Stimulated activated CD8-positive, alpha-beta memory T cell treated with anti-CD3 and anti-CD28 coated beads, Interleukin-4, amount 100 ng/mL, for 1 hour (primary cell): ENCODE data around the gene VMP1.
"Not testable (repeated sequence)": the region's sequence is repeated elsewhere in the genome, so short reads cannot be mapped to it uniquely, and the experiment has no call there.

Experiments
- DNase-seq, 2 donors: peaks; one replicate each; pipeline ENCODE4 v3.0.0-alpha.2; 2020; ENCODE audit warnings: low read depth in 2 of 2, low spot score in 1 of 2

The VMP1 gene

DNA sequence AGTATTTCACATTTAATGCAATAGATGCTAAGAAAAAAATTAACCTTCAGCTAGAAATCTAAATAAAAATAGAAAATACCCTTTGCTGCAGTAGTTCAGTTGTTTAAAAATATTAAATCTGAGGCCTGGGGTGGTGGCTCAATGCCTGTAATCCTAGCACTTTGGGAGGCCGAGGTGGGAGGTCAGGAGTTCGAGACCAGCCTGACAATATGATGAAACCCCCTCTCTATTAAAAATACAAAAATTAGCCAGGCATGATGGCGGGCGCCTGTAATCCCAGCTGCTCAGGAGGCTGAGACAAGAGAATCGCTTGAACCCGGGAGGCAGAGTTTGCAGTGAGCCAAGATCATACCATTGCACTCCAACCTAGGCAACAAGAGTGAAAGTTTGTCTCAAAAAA, 98.9 kb downstream of the VMP1 start:
- DNase-seq, result not testable (repeated sequence)

DNA sequence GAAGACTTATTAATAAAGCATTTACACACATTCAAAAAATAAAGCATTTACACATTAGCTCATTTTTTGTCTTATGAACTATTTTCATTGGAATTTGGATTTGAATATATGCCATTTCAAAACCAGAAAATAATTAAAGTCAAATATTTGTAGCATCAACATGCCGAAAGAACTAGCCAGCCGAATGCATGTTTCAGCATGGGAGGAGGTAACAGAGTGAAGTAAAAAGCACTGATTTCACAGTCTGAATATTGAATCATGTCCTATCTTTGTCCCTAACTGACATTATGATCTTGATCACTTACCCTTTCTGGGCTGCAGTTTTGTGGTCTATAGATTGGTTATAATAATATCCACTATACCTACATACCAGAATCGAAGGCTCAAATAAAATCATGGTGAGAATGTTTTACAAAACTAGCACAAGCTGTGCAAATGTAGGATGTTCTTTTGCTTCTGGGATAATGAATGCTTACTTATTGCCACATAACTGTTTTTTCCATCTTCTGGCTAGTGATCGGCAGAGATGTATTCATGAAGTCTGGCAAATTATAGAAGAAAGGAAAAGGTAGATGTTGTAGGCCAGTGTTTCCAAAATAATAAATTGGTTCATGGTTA, 100.5 kb downstream of the VMP1 start:
- DNase-seq, result no peak

DNA sequence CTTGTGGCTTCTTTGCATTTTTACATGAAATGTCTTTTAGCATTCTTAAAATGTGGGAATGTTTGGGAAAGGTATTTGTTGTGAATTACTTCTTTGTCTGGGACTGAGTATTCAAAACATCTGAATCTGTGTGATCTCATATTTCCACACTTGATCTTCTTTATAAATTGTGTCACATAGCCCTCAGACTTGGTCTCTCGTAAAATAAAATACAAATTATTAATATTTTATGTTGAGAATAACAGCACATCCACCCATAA, 103.4 kb downstream of the VMP1 start:
- DNase-seq, result no peak

DNA sequence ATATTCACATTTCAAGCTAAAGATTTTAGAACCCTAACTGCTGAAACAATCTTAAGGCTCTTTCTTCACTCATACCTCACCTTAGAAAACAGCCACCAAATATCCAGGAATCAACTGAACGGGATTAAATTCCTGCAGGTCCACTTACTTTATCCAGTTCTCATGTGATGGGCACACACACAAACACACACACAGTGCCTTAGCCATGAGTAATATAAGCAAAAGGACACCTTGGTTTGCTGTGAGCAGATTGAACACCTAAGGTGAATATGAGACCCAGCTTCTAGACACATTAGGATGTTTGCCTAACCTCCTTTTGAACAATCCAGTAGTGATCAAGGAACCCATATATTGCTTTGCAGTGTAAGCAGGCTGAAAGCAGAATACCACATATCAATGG, 103.8 kb downstream of the VMP1 start:
- no peak for DNase-seq

DNA sequence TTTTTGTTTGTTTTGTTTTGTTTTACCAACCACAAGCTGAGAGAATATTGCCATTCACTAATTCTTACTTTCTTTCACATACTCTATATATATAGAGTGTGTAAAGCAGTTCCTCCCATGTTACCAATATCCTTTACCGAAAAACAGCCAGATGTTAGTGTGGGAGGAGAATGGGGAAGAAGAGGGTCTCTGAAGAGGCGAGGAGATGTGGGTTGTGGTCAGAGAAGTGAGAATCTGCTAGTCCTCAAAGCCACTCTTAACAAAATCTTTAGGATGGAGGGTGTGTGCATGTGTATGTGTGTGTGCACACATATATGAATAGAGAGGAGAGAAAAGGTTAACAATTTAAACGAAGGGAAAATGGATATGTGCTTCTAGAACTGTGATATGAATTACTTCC, 104.7 kb downstream of the VMP1 start:
- DNase-seq, result no peak

DNA sequence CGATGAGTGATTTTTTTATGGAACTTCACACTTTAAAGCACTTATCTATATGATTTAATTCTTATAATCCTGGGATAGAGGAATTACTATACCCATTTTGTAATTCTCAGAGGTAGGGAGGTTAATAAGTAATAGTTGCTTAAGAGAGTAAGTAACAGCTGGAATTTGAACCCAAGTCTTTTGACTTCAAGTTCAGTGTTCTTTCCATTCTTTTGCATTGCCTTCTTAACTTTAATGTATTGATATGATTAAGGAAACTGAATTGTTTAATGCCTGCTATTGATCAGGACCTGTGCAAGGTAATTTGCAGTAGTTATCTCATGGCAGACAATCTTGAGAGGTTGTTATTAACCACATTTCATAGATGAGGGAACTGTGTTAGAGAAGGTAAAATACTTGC, 106.8 kb downstream of the VMP1 start:
- DNase-seq, result no peak

DNA sequence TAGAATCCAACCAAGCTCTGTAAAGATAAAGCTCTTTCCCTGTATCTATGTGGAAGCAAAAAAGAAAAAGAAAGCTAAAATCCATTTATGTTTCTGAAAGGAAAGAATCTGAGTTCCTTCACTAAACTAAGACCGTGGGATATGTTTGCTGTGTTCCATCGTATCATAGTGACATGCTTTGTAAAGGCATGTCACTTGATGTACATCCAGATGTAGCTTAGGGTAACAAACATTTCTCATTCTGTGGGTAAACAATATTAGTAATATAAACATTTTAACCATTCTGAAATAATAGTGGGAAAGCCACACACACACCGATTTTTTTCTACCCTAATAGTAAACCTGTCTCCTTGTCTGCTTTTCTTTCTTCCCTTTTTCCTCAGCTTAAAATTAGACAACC, 107.2 kb downstream of the VMP1 start:
- no peak for DNase-seq

DNA sequence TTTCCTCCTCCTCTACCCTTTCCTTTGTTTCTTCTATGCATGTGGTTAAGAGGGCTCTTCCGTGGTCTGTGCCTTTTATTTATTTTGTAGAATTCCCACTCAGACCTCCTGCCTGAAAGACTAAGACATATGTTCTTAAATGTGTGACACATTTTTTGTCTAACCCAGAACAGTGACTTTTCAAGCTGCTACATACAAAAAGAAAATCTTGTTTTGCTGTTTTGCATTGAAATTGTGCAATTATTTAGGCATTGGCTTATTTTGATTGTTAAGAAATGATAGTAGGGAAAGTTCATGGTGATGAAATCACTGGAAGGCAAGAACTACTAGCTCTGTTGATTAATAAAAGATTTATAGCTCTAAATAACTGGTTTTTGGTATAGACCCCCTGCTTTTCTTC, 108.5 kb downstream of the VMP1 start:
- DNase-seq, result no peak

DNA sequence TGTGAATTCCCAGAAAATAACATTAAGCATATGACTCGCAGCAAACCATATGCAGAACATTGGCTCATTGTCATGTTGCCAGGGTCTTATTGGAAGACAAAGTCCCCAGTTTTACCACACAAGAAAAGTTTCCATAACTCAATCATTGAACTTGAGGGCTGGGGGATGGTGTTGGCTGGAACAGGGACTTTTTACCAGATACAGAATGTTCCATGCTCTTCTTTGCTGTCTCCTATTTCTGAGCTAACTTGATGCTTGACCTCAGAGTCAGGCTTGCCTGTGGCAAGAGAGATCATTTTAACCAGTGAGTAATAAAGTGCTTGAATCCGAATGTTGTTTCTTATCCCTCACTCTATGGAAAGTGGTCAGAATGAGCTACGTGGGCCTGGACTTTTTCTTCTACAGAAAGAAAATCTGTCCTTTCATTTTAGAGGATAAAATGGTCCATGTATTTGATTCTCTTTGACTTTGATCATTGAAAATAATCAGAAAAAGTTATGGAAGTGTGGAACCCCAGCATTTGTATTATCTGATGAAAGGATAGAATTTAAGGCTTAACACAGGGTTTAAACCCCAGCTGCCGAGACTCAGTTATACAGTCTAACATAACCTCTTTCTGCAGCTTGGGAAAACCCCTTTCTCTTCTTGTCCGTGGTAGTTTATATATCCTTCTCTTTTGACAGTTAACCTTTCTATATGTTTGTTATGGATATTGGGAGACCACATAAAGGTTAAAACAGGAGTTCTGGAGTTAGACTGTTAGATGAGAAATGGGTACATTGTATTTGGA, 118.3 kb downstream of the VMP1 start:
- no peak for DNase-seq

DNA sequence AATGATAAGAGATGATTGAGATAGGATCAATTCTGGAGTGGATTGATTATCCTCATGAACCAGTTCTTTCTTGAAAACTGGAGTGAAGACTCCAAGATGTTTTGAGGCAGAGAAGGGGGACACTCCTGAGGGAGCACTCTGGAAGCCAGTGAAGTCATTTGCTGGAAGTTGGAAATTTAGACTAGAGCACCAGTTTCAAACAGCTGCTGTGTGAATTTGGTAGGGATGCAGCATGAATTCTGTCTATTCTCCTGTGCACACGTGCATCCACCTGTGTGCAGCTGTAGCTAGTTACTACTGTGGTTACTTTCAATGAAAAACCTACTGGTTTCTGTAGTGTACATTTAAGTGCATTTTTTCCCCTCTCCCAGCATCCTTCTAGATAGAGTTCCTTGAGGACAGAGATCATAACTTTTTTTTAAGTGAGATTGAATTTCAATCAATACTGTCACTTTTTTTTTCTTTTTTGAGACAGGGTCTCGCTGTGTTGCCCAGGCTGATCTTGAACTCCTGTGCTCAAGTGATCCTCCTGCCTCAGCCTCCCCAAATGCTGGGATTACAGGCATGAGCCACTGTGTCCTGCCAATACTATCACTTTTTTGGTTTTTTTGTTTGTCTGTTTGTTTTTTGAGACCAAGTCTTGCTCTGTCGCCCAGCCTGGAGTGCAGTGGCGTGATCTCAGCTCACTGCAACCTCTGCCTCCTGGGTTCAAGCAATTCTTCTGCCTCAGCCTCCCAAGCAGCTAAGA, 119.4 kb downstream of the VMP1 start:
- DNase-seq, result no peak

DNA sequence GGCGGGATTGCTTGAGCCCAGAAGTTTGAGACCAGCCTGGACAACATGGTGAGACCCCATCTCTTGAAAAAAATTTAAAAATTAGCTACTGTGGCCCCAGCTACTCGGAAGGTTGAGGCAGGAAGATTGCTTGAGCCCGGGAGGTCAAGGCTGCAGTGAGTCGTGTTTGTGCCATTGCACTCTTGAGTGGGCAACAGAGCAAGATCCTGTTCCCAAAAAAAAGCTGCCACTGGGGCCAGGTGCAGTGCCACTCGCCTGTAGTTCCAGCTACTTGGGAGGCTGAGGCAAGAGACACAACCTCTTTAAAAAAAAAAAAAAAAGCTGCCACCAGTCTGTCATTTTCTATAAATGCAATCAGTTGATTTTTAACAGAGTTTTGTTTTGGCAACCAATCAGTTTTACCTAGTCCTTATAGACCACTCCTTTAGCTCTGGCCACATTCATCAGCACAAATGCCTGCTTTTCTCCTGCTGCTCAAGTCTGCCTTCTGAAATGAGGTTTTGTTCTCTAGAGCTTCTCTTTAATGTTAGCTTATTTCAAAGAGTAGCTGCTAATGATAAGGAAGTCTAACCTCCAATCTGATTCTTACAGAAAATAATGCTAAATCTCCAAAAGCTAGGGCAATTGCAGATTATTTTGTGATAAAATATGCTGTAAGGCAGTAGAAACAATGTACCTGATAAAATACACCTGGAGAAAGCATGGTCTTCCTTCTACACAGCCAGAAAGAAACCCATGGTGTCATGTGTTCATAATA, 120.4 kb downstream of the VMP1 start:
- no peak for DNase-seq

DNA sequence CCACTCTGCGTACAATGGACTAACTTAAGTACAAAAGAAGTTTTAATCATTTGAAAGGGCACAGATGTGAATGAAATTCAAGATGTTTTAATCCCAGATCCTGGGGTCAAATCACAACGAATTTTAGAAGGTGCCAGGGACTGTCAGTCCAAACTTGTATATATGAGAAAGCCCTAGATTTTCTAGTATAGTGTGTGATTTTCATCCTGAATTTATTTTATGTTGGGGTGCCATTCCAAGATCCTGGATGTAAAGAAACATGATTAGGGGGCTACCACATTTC, 121.0 kb downstream of the VMP1 start:
- no peak for DNase-seq

DNA sequence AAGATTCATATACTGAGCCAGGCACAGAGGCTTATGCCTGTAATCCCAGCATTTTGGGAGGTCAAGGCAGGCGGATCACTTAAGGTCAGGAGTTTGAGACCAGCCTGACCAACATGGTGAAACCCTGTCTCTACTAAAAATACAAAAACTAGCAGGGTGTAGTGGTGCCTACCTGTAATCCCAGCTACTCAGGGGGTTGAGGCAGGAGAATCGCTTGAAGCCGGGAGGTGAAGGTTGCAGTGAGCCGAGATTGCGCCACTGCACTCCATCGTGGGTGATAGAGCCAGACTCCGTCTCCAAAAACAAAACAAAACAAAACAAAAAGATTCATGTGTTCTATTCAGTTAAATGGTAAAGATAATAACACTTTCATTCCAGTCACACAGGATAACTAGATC, 121.4 kb downstream of the VMP1 start:
- not testable (repeated sequence) for DNase-seq

DNA sequence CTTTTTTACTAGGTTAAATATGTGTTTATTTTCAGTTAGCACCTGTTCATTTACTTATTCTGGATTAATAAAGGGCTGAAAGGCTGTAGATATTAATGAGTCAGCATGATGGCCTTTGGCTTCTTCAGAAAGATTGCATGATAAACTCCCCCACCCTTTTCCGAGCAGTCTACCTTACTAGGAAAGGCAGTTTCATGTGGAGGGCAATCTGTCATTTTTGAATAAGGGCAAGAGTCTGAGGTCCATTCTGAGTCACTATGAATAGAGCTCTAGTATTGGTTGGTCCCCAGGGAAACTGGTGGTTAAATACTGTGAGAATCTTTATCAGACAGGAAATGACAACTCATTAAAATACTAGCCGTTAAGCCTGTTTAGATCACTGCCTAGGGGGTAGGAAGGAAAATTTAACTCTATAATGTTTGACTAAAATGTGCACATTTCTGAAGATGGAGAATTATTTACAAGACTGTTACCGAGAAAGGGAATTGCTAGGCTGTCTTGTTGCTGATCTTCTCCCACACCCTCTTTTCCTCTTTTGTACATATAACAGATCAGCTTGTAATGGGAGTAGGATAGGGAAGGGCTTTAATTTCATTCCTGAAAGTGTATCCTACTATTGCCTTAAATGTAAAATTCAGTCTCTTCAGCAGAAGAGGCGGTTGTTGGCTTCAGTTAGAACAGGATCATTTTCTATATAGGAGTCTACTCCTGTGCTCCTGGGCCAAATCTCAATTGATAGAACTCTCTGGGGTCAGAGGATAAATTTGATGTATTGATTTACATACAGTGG, 122.0 kb downstream of the VMP1 start:
- DNase-seq, result no peak

DNA sequence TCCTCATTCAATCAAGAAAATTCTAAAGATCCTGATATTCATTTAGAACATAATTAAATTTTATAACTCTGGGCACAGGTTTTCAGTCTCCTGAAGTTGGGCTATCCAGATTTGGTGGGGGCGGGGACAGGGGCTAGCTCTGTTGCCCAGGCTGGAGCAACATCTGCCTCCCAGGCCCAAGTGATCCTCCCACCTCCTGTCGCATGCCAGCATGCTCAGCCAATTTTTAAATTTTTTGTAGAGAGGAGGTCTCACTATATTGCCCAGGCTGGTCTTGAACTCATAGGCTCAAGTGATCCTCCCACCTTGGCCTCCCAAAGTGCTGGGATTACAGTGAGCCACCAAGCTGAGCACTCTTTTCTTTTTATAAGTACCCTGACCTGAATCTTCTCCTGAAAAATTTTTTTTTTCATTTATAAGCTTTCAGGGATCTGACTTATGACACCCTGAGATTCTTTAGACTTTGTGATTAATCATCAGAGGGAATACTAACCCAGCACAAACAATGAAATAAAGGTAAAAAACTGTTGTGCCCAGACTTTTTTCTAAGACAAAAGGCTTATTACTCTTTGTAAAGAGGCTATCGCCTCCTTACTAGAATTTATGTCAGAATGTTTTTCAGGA, 122.7 kb downstream of the VMP1 start:
- DNase-seq, result no peak

DNA sequence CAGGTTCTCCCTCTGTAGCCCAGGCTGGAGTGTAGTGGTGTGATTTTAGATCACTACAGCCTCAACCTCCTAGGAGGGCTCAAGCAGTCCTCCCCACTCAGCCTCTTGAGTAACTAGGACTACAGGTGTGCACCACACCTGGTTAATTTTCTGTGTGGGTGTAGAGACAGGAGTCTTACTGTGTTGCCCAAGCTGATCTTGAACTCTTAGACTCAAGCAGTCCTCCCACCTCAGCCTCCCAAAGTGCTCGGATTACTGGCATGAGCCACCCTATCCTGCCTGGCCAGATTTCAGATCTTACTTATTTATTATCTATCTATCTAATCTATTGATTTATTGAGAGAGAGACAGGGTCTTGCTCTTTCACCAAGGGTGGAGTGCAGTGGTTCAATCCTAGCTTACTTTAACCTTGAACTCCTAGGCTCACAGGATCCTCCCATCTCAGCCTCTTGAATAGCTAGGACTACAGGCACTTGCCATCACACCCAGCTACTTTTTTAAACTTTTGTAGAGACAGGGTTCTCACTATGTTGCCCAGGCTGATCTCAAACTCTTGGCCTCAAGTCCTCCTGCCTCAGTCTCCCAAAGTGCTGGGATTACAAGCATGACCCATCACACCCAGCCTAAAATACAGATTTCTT, 123.5 kb downstream of the VMP1 start:
- no peak for DNase-seq

DNA sequence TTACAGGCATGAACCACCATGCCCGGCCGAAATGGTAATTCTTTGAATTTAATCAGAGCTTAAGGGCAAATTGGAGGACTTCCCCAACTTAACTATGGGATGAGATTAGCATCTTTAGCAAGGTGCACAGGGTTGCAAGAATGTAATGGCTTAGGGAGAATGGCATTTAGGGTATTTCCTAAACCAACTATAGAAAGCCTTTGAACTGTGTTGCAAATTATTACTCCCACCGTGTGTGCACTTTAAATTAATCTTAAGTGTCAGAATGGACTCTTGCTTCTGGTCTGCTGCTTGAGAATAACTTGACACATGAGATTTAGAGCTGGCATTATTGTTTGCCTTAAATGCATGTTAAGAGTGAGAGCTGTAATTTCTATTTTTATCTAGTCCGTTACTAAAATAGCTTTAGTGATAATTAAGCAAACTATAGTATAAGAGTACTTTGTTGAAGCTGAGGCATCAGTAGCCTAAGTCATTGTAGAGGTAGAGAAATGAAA, 125.5 kb downstream of the VMP1 start:
- no peak for DNase-seq

DNA sequence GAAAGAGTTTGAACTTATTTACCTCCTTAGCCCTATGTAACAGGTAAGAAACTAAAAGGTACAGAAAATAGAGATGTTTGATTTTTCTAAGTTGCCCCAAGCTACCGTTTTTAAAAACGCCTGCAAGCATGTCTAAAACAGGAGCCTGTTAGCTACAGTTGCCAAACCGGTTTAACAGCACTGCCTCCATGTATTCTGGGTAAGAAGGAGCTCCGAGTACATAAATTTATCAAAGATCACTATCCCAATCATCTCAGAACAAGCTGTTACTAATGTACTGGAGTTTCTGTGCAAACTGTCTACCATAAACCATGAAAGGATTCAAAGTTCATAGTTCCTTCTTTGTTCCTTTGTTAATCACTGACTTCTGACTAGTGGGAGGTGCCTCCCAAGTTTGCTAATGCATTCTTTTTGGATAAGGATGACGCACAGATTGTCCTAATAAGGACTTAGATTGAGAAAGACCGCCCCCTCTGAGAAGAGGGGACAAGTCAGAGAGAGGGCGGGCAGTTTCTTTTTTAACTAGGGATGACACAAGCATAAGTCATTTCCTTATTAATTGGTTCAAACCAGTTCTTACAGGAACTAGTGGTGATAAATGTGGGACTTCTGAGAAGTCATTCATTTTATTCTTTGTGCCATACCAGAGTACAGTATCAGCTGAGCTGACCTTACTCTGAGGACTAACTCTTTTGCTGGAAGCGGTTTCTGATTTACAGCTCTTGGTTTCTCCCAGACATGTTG, 130.0 kb downstream of the VMP1 start:
- no peak for DNase-seq
